Upper lobe of left lung (tissue), 4 donors: ENCODE data around the gene MAG.

ENCODE experiments used
- CTCF ChIP-seq, 6 experiments: fragments of 450-650 bp in 4 of 6; fragments of 200-600 bp in 2 of 6; sonication (generic) in 2 of 6; IDR thresholded peaks; one replicate each; pipeline ENCODE4 v1.5.1; 2016 to 2019; ENCODE audit warnings: antibody characterized with exemption in 6 of 6
- EP300 ChIP-seq, 4 donors: sonication (generic); formaldehyde crosslinking; IDR thresholded peaks; one replicate each; pipeline ENCODE4 v1.5.1; 2017; ENCODE audit warnings: antibody characterized with exemption in 4 of 4, control low read depth in 2 of 4
- POLR2A ChIP-seq, 4 donors: fragments of 450-650 bp; IDR thresholded peaks; one replicate each; pipeline ENCODE4 v1.5.1; 2016 to 2017; ENCODE audit warnings: antibody characterized with exemption in 4 of 4, mild to moderate bottlenecking in 2 of 4

GRCh38 chr19:35251456-35251855 lies 40.5 kb upstream of the MAG start:
- no peak for TF ChIP-seq CTCF (IDR thresholded peaks at IDR 0.05)
- TF ChIP-seq POLR2A (IDR thresholded peaks at IDR 0.05), result no peak
- TF ChIP-seq EP300 (IDR thresholded peaks at IDR 0.05), result no peak
